Epithelial cell of proximal tubule (primary cell): ENCODE data around the gene KDM5D. TPM values are rescaled to one million over a fixed set of nuclear protein-coding genes. Genes with fewer than 3 reads are reported as not detected.

Experiments used
- DNase-seq: peaks from one replicate; pipeline ENCODE4 v3.0.0-alpha.2; 2011; ENCODE audit warnings: low read depth
- H3K4me3 ChIP-seq: 2 replicates; pipeline ENCODE4 v1.5.1; 2011; ENCODE audit warnings: low read depth, mild to moderate bottlenecking, low read length
- CTCF ChIP-seq: conservative IDR thresholded peaks from 2 replicates; pipeline ENCODE4 v1.5.1; 2012; ENCODE audit warnings: low read depth, mild to moderate bottlenecking, low read length
- total RNA-seq: library from RNA; depleted of rRNA; stranded (reverse); fragments of >200 nt; gene quantifications from 2 replicates; pipeline ENCODE4 v1.2.3, GENCODE V29; 2015

KDM5D gene
- total RNA-seq, 1 donor from 2014 or later: 9.7 TPM

GRCh38 chrY:19715226-19715625, 29.3 kb downstream of the KDM5D start:
- no peak for DNase-seq
- no peak overlapping the region for H3K4me3 ChIP-seq
- TF ChIP-seq CTCF: no peak

GRCh38 chrY:19713430-19713829, 31.1 kb downstream of the KDM5D start:
- DNase-seq: no peak
- no peak for TF ChIP-seq CTCF
- H3K4me3 ChIP-seq: no peak overlapping the region

- no peak for DNase-seq
- TF ChIP-seq CTCF: no peak
- H3K4me3 ChIP-seq: no peak overlapping the region
These were observed 38.3 kb downstream of the KDM5D start for GRCh38 chrY:19706273-19706672.

- no peak for TF ChIP-seq CTCF
These were observed 46.0 kb downstream of the KDM5D start for GRCh38 chrY:19698495-19698894.

GRCh38 chrY:19680821-19681220, 63.7 kb downstream of the KDM5D start:
- no peak overlapping the region for H3K4me3 ChIP-seq
- TF ChIP-seq CTCF: no peak

More at GRCh38 chrY:19698495-19698894, 46.0 kb downstream of the KDM5D start:
- DNase-seq: no peak
- H3K4me3 ChIP-seq: no peak overlapping the region

More at GRCh38 chrY:19680821-19681220, 63.7 kb downstream of the KDM5D start:
- no peak for DNase-seq
